Endothelial cell of umbilical vein (primary cell): ENCODE data around the gene SLC12A4. TPM values are rescaled to one million over a fixed set of nuclear protein-coding genes. Genes with fewer than 3 reads are reported as not detected.

Experiments
- BruUV-seq: library from RNA; stranded (reverse); fragments of 400-500 nt; replicated peaks from 2 replicates; lab custom pipeline; 2021; lab: Mats Ljungman, UMichigan
- CTCF ChIA-PET: fragments of 300-600, 350-600 bp; sonication (Branson Sonifier 250); formaldehyde crosslinking; loops from one replicate; lab custom pipeline; 2021; ENCODE audit warnings: antibody characterized with exemption, inconsistent platforms; lab: Charles Lee
- POLR2A ChIA-PET: fragments of 300-600, 350-600 bp; sonication (Branson Sonifier 250); formaldehyde crosslinking; loops from one replicate; lab custom pipeline; 2021; ENCODE audit warnings: antibody characterized with exemption, inconsistent platforms; lab: Charles Lee
- DNase-seq: peaks from one replicate; pipeline ENCODE4 v3.0.0-alpha.2; 2011; ENCODE audit warnings: low read depth, low spot score
- FAIRE-seq: peaks from 2 replicates; lab custom pipeline; 2011; peaks lifted over from hg19 to GRCh38; lab: Jason Lieb, UNC
- H2AFZ ChIP-seq: 2 replicates; pipeline ENCODE4 v1.6.0; 2012; ENCODE audit warnings: low read depth, low read length, control low read depth, inconsistent platforms
- H3K27ac ChIP-seq: 2 replicates; pipeline ENCODE4 v1.5.1; 2011; ENCODE audit warnings: low read depth, mild to moderate bottlenecking, control low read depth, low read length, moderate library complexity; ENCODE audit not compliant: insufficient read depth
- H3K27me3 ChIP-seq, 2 experiments: 2 replicates each; pipeline versions ENCODE4 v1.6.0 to v1.6.1; 2011; ENCODE audit warnings: low read length in 2 of 2, mixed read lengths in 1 of 2; ENCODE audit not compliant: control insufficient read depth in 2 of 2, insufficient read depth in 2 of 2
- H3K36me3 ChIP-seq, 2 experiments: 2 replicates in 1 of 2; 3 replicates in 1 of 2; pipeline ENCODE4 v1.5.1; 2011; ENCODE audit warnings: low read length in 2 of 2, mild to moderate bottlenecking in 1 of 2, moderate library complexity in 1 of 2; ENCODE audit not compliant: control insufficient read depth in 2 of 2, insufficient read depth in 2 of 2; ENCODE audit errors: extremely low read depth in 1 of 2
- H3K4me1 ChIP-seq: 3 replicates; pipeline ENCODE4 v1.5.1; 2011; ENCODE audit warnings: mild to moderate bottlenecking, low read length; ENCODE audit not compliant: control insufficient read depth, insufficient read depth; ENCODE audit errors: extremely low read depth
- H3K4me2 ChIP-seq: 2 replicates; pipeline ENCODE4 v1.6.1; 2011; ENCODE audit warnings: low read length, control low read depth, mixed read lengths; ENCODE audit not compliant: insufficient read depth
- H3K4me3 ChIP-seq, 3 experiments: fragments of 200-600 bp in 1 of 3; sonication (generic), shearing (Covaris generic) in 1 of 3; replicated peaks in 1 of 3; 2 replicates each; pipeline ENCODE4 v1.5.1; 2011 to 2016; ENCODE audit warnings: control low read depth in 3 of 3, low read length in 3 of 3, mild to moderate bottlenecking in 2 of 3, inconsistent platforms in 1 of 3, low read depth in 1 of 3, moderate library complexity in 1 of 3; ENCODE audit not compliant: insufficient read depth in 1 of 3
- H3K79me2 ChIP-seq: 2 replicates; pipeline ENCODE4 v1.6.0; 2012; ENCODE audit warnings: low read length, inconsistent platforms; ENCODE audit not compliant: control insufficient read depth, insufficient read depth
- H3K9ac ChIP-seq: replicated peaks from 2 replicates; pipeline ENCODE3; 2011; ENCODE audit warnings: low read length, control low read depth; ENCODE audit not compliant: insufficient read depth; ENCODE audit errors: extremely low read depth
- H3K9me1 ChIP-seq: replicated peaks from 3 replicates; pipeline ENCODE4 v1.6.0; 2011; ENCODE audit warnings: mild to moderate bottlenecking, low read length; ENCODE audit not compliant: control insufficient read depth, insufficient read depth; ENCODE audit errors: extremely low read depth
- H3K9me3 ChIP-seq: replicated peaks from 2 replicates; pipeline ENCODE4 v1.5.1; 2012; ENCODE audit warnings: low read length, inconsistent platforms; ENCODE audit not compliant: control insufficient read depth, insufficient read depth
- H4K20me1 ChIP-seq: replicated peaks from 2 replicates; pipeline ENCODE3; 2011; ENCODE audit warnings: mild to moderate bottlenecking, low read length; ENCODE audit not compliant: control insufficient read depth, insufficient read depth; ENCODE audit errors: extremely low read depth
- EZH2 ChIP-seq: IDR thresholded peaks from 2 replicates; pipeline ENCODE4 v1.6.1; 2012; ENCODE audit warnings: borderline replicate concordance, low read depth, mild to moderate bottlenecking, moderate library complexity, low read length, inconsistent platforms; ENCODE audit not compliant: severe bottlenecking
- FOS ChIP-seq: IDR thresholded peaks from 2 replicates; pipeline ENCODE4 v1.6.1; 2011; ENCODE audit warnings: mild to moderate bottlenecking, low read length, moderate library complexity, borderline replicate concordance; ENCODE audit not compliant: insufficient read depth
- GATA2 ChIP-seq: IDR thresholded peaks from 2 replicates; pipeline ENCODE4 v1.7.0; 2011; ENCODE audit warnings: low read depth, mild to moderate bottlenecking, moderate library complexity, mixed read lengths, low read length; ENCODE audit not compliant: insufficient read length, insufficient read depth
- JUN ChIP-seq: IDR thresholded peaks from 2 replicates; pipeline ENCODE4 v1.6.1; 2011; ENCODE audit warnings: borderline replicate concordance, low read depth; ENCODE audit not compliant: insufficient read length, insufficient read depth
- MYC ChIP-seq: IDR thresholded peaks from one replicate; pipeline ENCODE4 v1.6.1; 2011; ENCODE audit warnings: mild to moderate bottlenecking, low read depth, low read length
- POLR2A ChIP-seq: IDR thresholded peaks from 2 replicates; pipeline ENCODE4 v1.6.1; 2012; ENCODE audit warnings: low read depth, mild to moderate bottlenecking, control low read depth, low read length
- POLR2AphosphoS5 ChIP-seq: IDR thresholded peaks from 2 replicates; pipeline ENCODE4 v1.6.1; 2012; ENCODE audit warnings: low read depth, mild to moderate bottlenecking, control low read depth, low read length, moderate library complexity; ENCODE audit not compliant: insufficient read depth
- dilution Hi-C: fragments of 300-500 bp; cut with MboI; formaldehyde crosslinking; loops from one replicate; pipeline ENCODE4 v1.15.0; 2019; ENCODE audit warnings: low sequenced_read_pairs; ENCODE audit not compliant: extremely low pct_ligation_motif_present
- intact Hi-C: fragments of 100-400 bp; cut with micrococcal nuclease; formaldehyde crosslinking; loops from one replicate; pipeline ENCODE4 v1.10.0; 2022
- polyA plus RNA-seq, 4 experiments: library from polyadenylated mRNA; depleted of rRNA in 3 of 4; stranded (reverse) in 3 of 4; unstranded in 1 of 4; fragments of >200 nt; gene quantifications; 2 replicates each; pipeline versions ENCODE4 v1.2.1 to v1.2.3, GENCODE V29; 2011 to 2012; ENCODE audit warnings: missing spikeins in 1 of 4
- total RNA-seq: library from RNA; stranded (reverse); gene quantifications from 2 replicates; pipeline ENCODE4 v1.2.3, GENCODE V29; 2021
- TF ChIP-seq, protein P1 (sequence below), 2 donors: IDR thresholded peaks; 1 replicate in 1 of 2; 2 replicates in 1 of 2; pipeline ENCODE4 v1.5.1; 2011; ENCODE audit warnings: low read length in 2 of 2, mild to moderate bottlenecking in 2 of 2, moderate library complexity in 2 of 2, control low read depth in 1 of 2, inconsistent platforms in 1 of 2, low read depth in 1 of 2; ENCODE audit not compliant: insufficient read depth in 1 of 2; ENCODE audit errors: extremely low read depth in 1 of 2
- TF ChIP-seq, protein P2 (sequence below): IDR thresholded peaks from 2 replicates; pipeline ENCODE4 v1.6.1; 2011; ENCODE audit not compliant: insufficient read depth, insufficient read length

The SLC12A4 gene
- total and polyA plus RNA-seq, 2 donors (not counting 3 experiments of a cell fraction or from before 2014, with no cell fraction given) = 110 to 114 TPM

DNA sequence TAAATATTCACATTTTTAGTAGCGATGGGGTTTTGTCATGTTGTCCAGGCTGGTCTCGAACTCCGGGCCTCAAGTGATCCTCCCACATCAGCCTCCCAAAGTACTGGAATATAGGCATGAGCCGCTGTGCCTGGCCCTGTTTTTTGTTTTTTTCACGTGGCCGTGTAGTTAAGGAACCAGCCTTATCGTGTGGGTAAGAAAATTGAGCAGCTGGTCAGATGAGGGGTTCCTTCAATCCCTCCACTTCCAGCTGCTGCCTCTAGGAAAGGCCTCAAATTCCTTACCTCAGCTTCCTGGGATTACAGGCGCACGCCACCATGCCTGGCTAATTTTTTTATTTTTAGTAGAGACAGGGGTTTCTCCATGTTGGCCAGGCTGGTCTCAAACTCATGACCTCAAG lies 36.8 kb upstream of the SLC12A4 start:
- BruUV-seq = no TSS peak
- Histone ChIP-seq H3K79me2 (no peaks in the 10 kb centered on the region), H3K9me1 (no peaks in the 10 kb centered on the region), H3K9ac (no peak overlapping the region), H3K9me3 (no peaks in the 10 kb centered on the region), H3K27ac (no peak overlapping the region), H4K20me1 (no peaks in the 10 kb centered on the region), H3K4me3 (no peak overlapping the region), H3K4me2 (no peak overlapping the region), H2AFZ (no peak overlapping the region), H3K36me3 (no peaks in the 10 kb centered on the region), H3K4me1 (peaks cover 7% of the 10 kb centered on the region), H3K27me3 (no peaks in the 10 kb centered on the region)
- POLR2A ChIA-PET = interaction anchor here (0.7 kb wide), 1 partner anchor 10 kb away, joined by 3 read pairs; no protein-coding TSS in a partner anchor
- intact Hi-C loops (no loop called here), dilution Hi-C loops (no loop called here)
- CTCF ChIA-PET = interaction anchor here (0.8 to 4.4 kb wide), 8 partner anchors 11 to 40 kb away, joined by 3 to 22 read pairs (median 4); partner anchors contain the start of genes DDX28, DPEP2NB and DUS2
- no peak for DNase-seq
- TF ChIP-seq EZH2 = no peak
- no peak for TF ChIP-seq POLR2AphosphoS5
- no peak for TF ChIP-seq FOS
- FAIRE-seq = no peak

- no peak overlapping the region for H3K27ac ChIP-seq
- H3K27me3 ChIP-seq = no peaks in the 10 kb centered on the region
- H3K9me1 ChIP-seq = no peaks in the 10 kb centered on the region
- no TSS peak for BruUV-seq
- H2AFZ ChIP-seq = no peak overlapping the region
- no peak for FAIRE-seq
- no peak overlapping the region for H3K4me2 ChIP-seq
- ChIA-PET CTCF (interaction anchor here (1.4 to 4.4 kb wide), 4 partner anchors 11 to 38 kb away, joined by 3 to 22 read pairs (median 4); no protein-coding TSS in a partner anchor), POLR2A (no interaction called here)
- intact Hi-C loops = no loop called here
- no peaks in the 10 kb centered on the region for H3K36me3 ChIP-seq
- dilution Hi-C loops = no loop called here
- H3K4me3 ChIP-seq = no peak overlapping the region
- peaks cover 12% of the 10 kb centered on the region for H3K4me1 ChIP-seq
- DNase-seq = no peak
- H3K9me3 ChIP-seq = no peaks in the 10 kb centered on the region
- no peaks in the 10 kb centered on the region for H3K79me2 ChIP-seq
- H4K20me1 ChIP-seq = no peaks in the 10 kb centered on the region
- H3K9ac ChIP-seq = no peak overlapping the region
- TF ChIP-seq EZH2 (no peak), GATA2 (no peak), MYC (no peak), POLR2A (no peak), FOS (no peak), JUN (no peak), POLR2AphosphoS5 (no peak)
- TF ChIP-seq, protein P1, sequence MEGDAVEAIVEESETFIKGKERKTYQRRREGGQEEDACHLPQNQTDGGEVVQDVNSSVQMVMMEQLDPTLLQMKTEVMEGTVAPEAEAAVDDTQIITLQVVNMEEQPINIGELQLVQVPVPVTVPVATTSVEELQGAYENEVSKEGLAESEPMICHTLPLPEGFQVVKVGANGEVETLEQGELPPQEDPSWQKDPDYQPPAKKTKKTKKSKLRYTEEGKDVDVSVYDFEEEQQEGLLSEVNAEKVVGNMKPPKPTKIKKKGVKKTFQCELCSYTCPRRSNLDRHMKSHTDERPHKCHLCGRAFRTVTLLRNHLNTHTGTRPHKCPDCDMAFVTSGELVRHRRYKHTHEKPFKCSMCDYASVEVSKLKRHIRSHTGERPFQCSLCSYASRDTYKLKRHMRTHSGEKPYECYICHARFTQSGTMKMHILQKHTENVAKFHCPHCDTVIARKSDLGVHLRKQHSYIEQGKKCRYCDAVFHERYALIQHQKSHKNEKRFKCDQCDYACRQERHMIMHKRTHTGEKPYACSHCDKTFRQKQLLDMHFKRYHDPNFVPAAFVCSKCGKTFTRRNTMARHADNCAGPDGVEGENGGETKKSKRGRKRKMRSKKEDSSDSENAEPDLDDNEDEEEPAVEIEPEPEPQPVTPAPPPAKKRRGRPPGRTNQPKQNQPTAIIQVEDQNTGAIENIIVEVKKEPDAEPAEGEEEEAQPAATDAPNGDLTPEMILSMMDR (IDR thresholded peaks at IDR 0.05; ENCODE audit: extremely low read depth in 1 of 2, insufficient read depth in 1 of 2, low read depth in 1 of 2, low read length in 2 of 2) = no peak
- TF ChIP-seq, protein P2, sequence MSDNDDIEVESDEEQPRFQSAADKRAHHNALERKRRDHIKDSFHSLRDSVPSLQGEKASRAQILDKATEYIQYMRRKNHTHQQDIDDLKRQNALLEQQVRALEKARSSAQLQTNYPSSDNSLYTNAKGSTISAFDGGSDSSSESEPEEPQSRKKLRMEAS = no peak
Measured at GRCh38 chr16:68003031-68003430, 34.6 kb upstream of the SLC12A4 start.
